Right ventricle myocardium inferior (tissue), 1 donor: Measurements from ENCODE around the gene PACSIN2. TPM values are rescaled to one million over a fixed set of nuclear protein-coding genes. Genes with fewer than 3 reads are reported as not detected.
"Not testable (repeated sequence)": the region's sequence is repeated elsewhere in the genome, so short reads cannot be mapped to it uniquely, and the experiment has no call there.

ENCODE experiments used
- ATAC-seq: fragments of 200-7000 bp; cut with Tn5 transposase; one replicate; pipeline ENCODE4 v1.9.1; 2020; ENCODE audit warnings: mild to moderate bottlenecking, moderate library complexity
- DNase-seq: peaks from one replicate; pipeline ENCODE4 v3.0.0; 2021; ENCODE audit errors: missing footprints
- intact Hi-C: fragments of 100-400 bp; cut with DNase I; formaldehyde crosslinking; loops from one replicate; pipeline ENCODE4 v1.11.0; 2022
- total RNA-seq: library from RNA; stranded (reverse); fragmentation: NEBNext Ultra II Directional; extraction: Animal tissue kit (Norgen Biotek cat#: 25700); gene quantifications from one replicate; pipeline ENCODE4 v1.2.1, GENCODE V29; 2021
- donor health status: DM: no; HTN: yes; CAD: no; lungs with severe emphysema.

Gene PACSIN2
- total RNA-seq, 1 donor from 2014 or later, result 64.9 TPM

GRCh38 chr22:42959576-42960509 lies 55.1 kb downstream of the PACSIN2 start:
- intact Hi-C loops, result loop anchor here (1.0 to 10.0 kb wide), 4 partner anchors 27 to 58 kb away; partner anchors contain the start of gene PACSIN2
- ATAC-seq, result peak; percentile 89
- peak; percentile 75 for DNase-seq

- intact Hi-C loops, result loop anchor here (1.0 to 5.0 kb wide), 2 partner anchors 26 to 42 kb away; no protein-coding TSS in a partner anchor
- DNase-seq (no peak), ATAC-seq (no peak)
Measured at GRCh38 chr22:42958937-42959336, 56.0 kb downstream of the PACSIN2 start.

DNA sequence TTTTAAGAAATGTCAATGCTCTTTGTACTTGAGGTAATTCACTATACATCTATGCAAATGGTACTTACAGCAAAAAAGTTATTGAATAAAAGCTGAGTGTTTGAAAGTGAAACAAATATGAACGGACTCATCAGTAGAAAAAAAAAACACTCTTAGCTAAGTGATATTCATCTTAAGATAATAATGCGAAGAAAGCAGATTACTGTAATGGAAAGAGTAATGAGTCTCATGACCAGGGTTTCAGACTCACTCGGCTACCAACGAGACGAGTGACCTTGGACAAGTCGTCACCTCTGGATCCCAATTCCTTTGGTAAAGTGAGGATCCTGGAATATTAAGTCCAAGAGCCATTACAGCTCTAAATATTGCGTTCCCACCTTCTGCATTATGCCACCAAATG lies 57.0 kb downstream of the PACSIN2 start:
- no peak for DNase-seq
- intact Hi-C loops, result loop anchor here (5.0 kb wide), 1 partner anchor 41 kb away; no protein-coding TSS in a partner anchor
- no peak for ATAC-seq

GRCh38 chr22:42957544-42957943 lies 57.4 kb downstream of the PACSIN2 start:
- no peak for ATAC-seq
- no peak for DNase-seq
- intact Hi-C loops, result loop anchor here (5.0 kb wide), 1 partner anchor 40 kb away; no protein-coding TSS in a partner anchor

DNA sequence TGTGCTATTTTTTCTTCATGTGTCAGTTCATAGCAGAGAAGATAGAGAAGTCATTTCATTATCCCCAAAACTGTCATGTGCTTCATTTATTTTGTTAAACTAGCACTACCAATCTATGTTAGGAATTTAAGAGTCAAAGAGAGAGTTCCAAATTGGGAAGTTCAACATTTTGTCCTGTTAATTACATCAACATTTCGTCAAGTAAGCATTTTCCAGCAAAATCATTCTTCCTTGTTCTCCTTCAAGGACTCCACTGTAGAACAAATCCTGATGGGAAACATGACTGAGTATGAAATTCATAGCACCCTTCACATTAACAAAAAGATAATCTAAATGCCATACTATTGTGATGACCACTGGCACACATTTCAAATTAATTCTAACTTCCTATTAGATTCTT lies 59.1 kb downstream of the PACSIN2 start:
- intact Hi-C loops, result loop anchor here (5.0 kb wide), 1 partner anchor 39 kb away; no protein-coding TSS in a partner anchor
- ATAC-seq (no peak), DNase-seq (no peak)

GRCh38 chr22:42955087-42955635 lies 59.8 kb downstream of the PACSIN2 start:
- ATAC-seq (no peak), DNase-seq (no peak)
- intact Hi-C loops, result loop anchor here (5.0 kb wide), 1 partner anchor 38 kb away; no protein-coding TSS in a partner anchor

GRCh38 chr22:42953751-42954150 lies 61.2 kb downstream of the PACSIN2 start:
- DNase-seq, ATAC-seq, intact Hi-C loops: not testable (repeated sequence)

GRCh38 chr22:42951093-42951710 lies 63.7 kb downstream of the PACSIN2 start:
- ATAC-seq (no peak), DNase-seq (no peak)
- intact Hi-C loops, result no loop called here

- DNase-seq (no peak), ATAC-seq (no peak)
- intact Hi-C loops, result no loop called here
Measured at GRCh38 chr22:42950281-42950680, 64.7 kb downstream of the PACSIN2 start.

- peak; percentile 42 for ATAC-seq
- intact Hi-C loops, result no loop called here
- DNase-seq, result no peak
Measured at GRCh38 chr22:42949159-42949558, 65.8 kb downstream of the PACSIN2 start.

DNA sequence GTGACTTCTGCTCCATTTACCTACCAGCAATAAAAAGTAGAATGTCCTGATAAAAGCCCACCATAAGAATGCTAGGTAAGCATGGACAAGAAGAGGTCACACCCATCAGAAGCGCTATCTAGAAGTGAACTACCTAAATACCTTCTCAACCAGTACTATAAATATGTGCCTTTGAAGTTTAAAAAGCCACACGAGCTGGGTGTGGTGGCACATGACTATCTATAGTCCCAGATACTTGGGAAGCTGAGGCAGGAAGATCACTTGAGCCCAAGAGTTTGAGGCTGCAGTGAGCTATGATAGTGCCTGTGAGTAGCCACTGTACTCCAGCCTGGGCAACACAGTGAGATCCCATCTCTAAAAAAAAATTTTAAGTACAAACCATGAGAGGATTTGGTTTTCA lies 66.7 kb downstream of the PACSIN2 start:
- intact Hi-C loops, result no loop called here
- ATAC-seq, result no peak
- no peak for DNase-seq

DNA sequence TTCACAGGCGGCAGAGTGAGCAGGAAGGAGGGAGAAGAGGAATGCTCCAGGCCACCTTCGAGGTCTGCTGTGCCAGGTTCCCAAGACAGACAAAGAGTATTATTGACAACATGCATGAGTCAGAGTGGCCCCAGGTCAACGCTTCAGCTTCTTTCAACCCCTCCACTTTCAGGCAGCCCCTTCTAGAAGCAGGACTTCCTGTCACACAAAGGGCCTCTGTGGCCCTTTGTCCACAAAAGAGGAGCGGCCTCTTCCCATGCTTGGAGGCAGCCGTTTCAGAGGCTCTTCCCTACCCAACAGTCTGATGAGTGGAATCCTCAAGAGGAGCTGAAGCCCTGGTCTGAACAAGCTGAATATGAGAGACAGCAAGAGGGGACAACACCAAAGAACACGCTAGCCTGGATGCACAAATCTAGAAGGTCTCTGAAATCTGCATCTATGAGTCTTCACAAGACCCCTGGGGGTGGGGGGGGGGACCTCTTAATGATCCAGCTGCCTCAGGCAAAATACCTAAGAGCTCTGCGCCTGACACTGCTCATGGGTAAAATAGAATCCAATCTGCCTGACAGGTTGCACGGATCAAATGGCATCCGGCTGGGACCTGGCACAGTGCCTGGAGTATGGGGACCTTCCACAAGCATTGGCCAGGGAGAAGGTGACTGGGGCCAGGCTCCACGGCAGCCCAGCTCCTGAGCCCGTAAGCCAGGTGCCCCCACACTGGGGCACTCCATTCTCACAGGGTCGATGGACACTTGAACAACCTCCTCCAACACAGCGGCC lies 67.5 kb downstream of the PACSIN2 start:
- DNase-seq (peak; percentile 76), ATAC-seq (peak; percentile 49)
- intact Hi-C loops, result no loop called here

DNA sequence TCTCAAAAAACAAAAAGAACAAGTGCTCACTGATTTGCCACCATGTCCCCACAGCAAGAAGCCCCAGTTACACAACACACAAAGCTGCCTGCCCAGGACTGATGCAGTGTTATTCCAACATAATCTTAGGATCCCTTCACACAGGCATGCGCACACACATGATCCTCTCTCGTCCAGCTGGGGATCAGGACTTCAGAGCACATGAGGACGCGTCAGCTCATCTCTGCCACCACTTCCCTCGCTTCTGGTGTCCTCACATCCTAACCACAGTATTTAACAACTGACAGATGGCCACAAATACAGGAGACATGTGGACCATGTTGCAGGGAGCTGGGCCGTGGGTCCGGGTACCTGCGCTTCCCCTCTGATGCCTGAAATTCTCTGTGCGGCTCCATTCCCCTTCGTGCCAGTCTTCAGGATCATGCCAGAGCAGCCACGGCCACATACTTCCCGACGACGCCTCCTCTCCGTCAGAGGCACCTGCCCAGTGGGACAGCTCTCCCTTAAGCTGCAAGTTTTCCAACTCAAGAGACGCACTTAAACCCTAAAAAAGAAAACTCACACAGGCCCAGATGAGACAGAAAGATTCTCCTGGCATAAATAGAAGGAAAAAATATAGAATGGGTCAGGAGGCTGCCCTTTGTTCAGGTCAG lies 68.3 kb downstream of the PACSIN2 start:
- intact Hi-C loops, result no loop called here
- DNase-seq, result no peak
- ATAC-seq, result no peak

- peak; percentile 26 for ATAC-seq
- no peak for DNase-seq
- intact Hi-C loops, result no loop called here
Measured at GRCh38 chr22:42945736-42946135, 69.2 kb downstream of the PACSIN2 start.

- DNase-seq (no peak), ATAC-seq (no peak)
- intact Hi-C loops, result no loop called here
Measured at GRCh38 chr22:42945027-42945426, 69.9 kb downstream of the PACSIN2 start.

GRCh38 chr22:42944409-42944808 lies 70.5 kb downstream of the PACSIN2 start:
- DNase-seq, result no peak
- intact Hi-C loops, result no loop called here
- ATAC-seq, result no peak

GRCh38 chr22:42943981-42944380 lies 71.0 kb downstream of the PACSIN2 start:
- DNase-seq (no peak), ATAC-seq (no peak)
- intact Hi-C loops, result no loop called here

- intact Hi-C loops, result no loop called here
Measured at GRCh38 chr22:42942351-42942750, 72.6 kb downstream of the PACSIN2 start.

More at GRCh38 chr22:42942351-42942750, 72.6 kb downstream of the PACSIN2 start:
- DNase-seq (no peak), ATAC-seq (no peak)
